ENCODE results near the gene MYPOP.

The MYPOP gene

DNA sequence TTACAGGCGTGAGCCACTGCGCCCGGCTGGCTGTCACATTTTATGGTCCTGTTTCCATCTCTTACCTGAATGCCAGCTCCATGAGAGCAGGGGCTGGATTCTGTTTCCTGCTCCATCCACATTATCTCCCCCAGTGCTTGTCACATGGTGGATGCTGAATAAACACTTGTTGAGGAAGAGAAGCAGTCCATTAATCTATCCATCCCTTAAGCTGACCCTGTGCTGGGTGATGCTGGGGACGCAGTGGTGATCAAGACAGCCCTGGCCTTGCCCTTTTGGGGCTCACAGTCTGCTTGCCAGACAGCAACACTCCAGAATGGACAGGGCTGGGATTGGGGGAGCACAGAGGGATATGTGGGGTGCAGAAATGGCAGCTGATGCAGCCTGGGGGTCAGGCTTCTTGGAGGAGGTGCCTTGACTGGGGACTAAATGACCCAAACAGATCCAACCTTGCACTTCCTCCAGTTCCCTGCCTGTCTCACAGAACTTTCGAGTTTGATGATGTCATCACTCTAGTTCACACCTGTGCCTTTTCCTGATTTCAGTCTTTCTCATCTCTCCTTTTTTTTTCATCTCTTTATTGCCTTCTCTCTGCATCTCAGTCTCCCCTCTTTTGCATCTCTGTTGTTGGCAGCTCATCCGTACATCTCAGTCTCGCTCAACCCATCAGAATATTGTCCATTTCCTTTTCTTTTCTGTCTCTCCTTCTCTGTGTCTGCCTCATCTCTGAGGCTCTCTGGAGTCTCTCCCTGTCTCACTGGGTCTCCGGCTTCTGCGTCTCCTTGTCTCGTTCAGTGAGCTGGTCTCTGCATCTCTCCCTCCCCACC lies 21.1 kb downstream of the MYPOP start:
- Histone ChIP-seq H3K27ac (ENCODE audit: extremely low read depth, low read depth, low read length) (no peak overlapping the region), H3K9me3 (ENCODE audit: control insufficient read depth, insufficient read depth, low read depth, low read length) (no peaks in the 10 kb centered on the region), H3K4me3 (ENCODE audit: low read depth, low read length) (no peak overlapping the region), H3K4me1 (ENCODE audit: control insufficient read depth, insufficient read depth, low read length) (peaks cover 13% of the 10 kb centered on the region), H3K36me3 (ENCODE audit: control insufficient read depth in 2 of 2, insufficient read depth in 1 of 2, low read length in 2 of 2) (peaks cover 0 to 16% of the 10 kb centered on the region in 2 experiments; a peak in 1 of 3 replicates)
- CTCF ChIA-PET = interaction anchor here (0.5 to 8.8 kb wide), 13 partner anchors 11 to 986 kb away, joined by 3 to 91 read pairs (median 6); partner anchors contain the start of genes FOXA3, MYPOP, SIX5 and SYMPK
- POLR2A ChIA-PET = interaction anchor here (0.7 to 4.4 kb wide), 5 partner anchors 17 to 1427 kb away, joined by 3 to 39 read pairs (median 7); partner anchors contain the start of genes FOXA3, MYPOP and SYMPK
- TF ChIP-seq ZNF677 (tag by site-specific recombination; IDR thresholded peaks at IDR 0.05) (no peak), ZNF785 (tag by site-specific recombination; IDR thresholded peaks at IDR 0.05) (no peak), ZFHX2 (tag by site-specific recombination; conservative IDR thresholded peaks at IDR 0.05) (no peak), HOXC10 (CRISPR knock-in tag; IDR thresholded peaks at IDR 0.05) (no peak), KLF16 (tag by site-specific recombination; IDR thresholded peaks at IDR 0.05) (no peak), ZNF561 (tag by site-specific recombination; IDR thresholded peaks at IDR 0.05; ENCODE audit: borderline replicate concordance) (no peak), ZNF157 (tag by site-specific recombination; IDR thresholded peaks at IDR 0.05) (no peak), PRDM1 (tag by site-specific recombination; IDR thresholded peaks at IDR 0.05) (peak; percentile 89), ZNF48 (tag by site-specific recombination; IDR thresholded peaks at IDR 0.05) (no peak), TRIM28 (IDR thresholded peaks at IDR 0.05; ENCODE audit: borderline replicate concordance, low read length) (no peak), ZNF214 (tag by site-specific recombination; IDR thresholded peaks at IDR 0.05; ENCODE audit: borderline replicate concordance) (no peak), ZNF843 (tag by site-specific recombination; IDR thresholded peaks at IDR 0.05) (no peak), SALL2 (tag by site-specific recombination; IDR thresholded peaks at IDR 0.05; ENCODE audit: borderline replicate concordance) (no peak), ZBTB17 (tag by site-specific recombination; IDR thresholded peaks at IDR 0.05) (peak; percentile 64), ZNF112 (tag by site-specific recombination; IDR thresholded peaks at IDR 0.05) (no peak), ZNF791 (tag by site-specific recombination; IDR thresholded peaks at IDR 0.05) (no peak), ZNF747 (tag by site-specific recombination; IDR thresholded peaks at IDR 0.05) (no peak), ZNF629 (tag by site-specific recombination; IDR thresholded peaks at IDR 0.05) (peak; percentile 54; the same call in 1 of the 2 replicates)
- TF ChIP-seq, protein P1, sequence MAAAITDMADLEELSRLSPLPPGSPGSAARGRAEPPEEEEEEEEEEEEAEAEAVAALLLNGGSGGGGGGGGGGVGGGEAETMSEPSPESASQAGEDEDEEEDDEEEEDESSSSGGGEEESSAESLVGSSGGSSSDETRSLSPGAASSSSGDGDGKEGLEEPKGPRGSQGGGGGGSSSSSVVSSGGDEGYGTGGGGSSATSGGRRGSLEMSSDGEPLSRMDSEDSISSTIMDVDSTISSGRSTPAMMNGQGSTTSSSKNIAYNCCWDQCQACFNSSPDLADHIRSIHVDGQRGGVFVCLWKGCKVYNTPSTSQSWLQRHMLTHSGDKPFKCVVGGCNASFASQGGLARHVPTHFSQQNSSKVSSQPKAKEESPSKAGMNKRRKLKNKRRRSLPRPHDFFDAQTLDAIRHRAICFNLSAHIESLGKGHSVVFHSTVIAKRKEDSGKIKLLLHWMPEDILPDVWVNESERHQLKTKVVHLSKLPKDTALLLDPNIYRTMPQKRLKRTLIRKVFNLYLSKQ (tag by site-specific recombination; IDR thresholded peaks at IDR 0.05; ENCODE audit: borderline replicate concordance) = no peak
- TF ChIP-seq, protein P2, sequence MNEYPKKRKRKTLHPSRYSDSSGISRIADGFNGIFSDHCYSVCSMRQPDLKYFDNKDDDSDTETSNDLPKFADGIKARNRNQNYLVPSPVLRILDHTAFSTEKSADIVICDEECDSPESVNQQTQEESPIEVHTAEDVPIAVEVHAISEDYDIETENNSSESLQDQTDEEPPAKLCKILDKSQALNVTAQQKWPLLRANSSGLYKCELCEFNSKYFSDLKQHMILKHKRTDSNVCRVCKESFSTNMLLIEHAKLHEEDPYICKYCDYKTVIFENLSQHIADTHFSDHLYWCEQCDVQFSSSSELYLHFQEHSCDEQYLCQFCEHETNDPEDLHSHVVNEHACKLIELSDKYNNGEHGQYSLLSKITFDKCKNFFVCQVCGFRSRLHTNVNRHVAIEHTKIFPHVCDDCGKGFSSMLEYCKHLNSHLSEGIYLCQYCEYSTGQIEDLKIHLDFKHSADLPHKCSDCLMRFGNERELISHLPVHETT (tag by site-specific recombination; IDR thresholded peaks at IDR 0.05) = 0 out of 2 replicates have a peak, but pooled peaks have one; percentile 38
- TF ChIP-seq, protein P3, sequence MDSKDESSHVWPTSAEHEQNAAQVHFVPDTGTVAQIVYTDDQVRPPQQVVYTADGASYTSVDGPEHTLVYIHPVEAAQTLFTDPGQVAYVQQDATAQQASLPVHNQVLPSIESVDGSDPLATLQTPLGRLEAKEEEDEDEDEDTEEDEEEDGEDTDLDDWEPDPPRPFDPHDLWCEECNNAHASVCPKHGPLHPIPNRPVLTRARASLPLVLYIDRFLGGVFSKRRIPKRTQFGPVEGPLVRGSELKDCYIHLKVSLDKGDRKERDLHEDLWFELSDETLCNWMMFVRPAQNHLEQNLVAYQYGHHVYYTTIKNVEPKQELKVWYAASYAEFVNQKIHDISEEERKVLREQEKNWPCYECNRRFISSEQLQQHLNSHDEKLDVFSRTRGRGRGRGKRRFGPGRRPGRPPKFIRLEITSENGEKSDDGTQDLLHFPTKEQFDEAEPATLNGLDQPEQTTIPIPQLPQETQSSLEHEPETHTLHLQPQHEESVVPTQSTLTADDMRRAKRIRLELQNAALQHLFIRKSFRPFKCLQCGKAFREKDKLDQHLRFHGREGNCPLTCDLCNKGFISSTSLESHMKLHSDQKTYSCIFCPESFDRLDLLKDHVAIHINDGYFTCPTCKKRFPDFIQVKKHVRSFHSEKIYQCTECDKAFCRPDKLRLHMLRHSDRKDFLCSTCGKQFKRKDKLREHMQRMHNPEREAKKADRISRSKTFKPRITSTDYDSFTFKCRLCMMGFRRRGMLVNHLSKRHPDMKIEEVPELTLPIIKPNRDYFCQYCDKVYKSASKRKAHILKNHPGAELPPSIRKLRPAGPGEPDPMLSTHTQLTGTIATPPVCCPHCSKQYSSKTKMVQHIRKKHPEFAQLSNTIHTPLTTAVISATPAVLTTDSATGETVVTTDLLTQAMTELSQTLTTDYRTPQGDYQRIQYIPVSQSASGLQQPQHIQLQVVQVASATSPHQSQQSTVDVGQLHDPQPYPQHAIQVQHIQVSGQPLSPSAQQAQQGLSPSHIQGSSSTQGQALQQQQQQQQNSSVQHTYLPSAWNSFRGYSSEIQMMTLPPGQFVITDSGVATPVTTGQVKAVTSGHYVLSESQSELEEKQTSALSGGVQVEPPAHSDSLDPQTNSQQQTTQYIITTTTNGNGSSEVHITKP (tag by site-specific recombination; IDR thresholded peaks at IDR 0.05) = peak; percentile 35; the same call in 1 of the 2 replicates
- TF ChIP-seq, protein P4, sequence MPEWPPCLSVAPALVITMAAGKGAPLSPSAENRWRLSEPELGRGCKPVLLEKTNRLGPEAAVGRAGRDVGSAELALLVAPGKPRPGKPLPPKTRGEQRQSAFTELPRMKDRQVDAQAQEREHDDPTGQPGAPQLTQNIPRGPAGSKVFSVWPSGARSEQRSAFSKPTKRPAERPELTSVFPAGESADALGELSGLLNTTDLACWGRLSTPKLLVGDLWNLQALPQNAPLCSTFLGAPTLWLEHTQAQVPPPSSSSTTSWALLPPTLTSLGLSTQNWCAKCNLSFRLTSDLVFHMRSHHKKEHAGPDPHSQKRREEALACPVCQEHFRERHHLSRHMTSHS (tag by site-specific recombination; IDR thresholded peaks at IDR 0.05) = no peak
- TF ChIP-seq, protein P5, sequence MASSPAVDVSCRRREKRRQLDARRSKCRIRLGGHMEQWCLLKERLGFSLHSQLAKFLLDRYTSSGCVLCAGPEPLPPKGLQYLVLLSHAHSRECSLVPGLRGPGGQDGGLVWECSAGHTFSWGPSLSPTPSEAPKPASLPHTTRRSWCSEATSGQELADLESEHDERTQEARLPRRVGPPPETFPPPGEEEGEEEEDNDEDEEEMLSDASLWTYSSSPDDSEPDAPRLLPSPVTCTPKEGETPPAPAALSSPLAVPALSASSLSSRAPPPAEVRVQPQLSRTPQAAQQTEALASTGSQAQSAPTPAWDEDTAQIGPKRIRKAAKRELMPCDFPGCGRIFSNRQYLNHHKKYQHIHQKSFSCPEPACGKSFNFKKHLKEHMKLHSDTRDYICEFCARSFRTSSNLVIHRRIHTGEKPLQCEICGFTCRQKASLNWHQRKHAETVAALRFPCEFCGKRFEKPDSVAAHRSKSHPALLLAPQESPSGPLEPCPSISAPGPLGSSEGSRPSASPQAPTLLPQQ (tag by site-specific recombination; IDR thresholded peaks at IDR 0.05) = no peak
- TF ChIP-seq, protein P6, sequence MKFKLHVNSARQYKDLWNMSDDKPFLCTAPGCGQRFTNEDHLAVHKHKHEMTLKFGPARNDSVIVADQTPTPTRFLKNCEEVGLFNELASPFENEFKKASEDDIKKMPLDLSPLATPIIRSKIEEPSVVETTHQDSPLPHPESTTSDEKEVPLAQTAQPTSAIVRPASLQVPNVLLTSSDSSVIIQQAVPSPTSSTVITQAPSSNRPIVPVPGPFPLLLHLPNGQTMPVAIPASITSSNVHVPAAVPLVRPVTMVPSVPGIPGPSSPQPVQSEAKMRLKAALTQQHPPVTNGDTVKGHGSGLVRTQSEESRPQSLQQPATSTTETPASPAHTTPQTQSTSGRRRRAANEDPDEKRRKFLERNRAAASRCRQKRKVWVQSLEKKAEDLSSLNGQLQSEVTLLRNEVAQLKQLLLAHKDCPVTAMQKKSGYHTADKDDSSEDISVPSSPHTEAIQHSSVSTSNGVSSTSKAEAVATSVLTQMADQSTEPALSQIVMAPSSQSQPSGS (tag by site-specific recombination; IDR thresholded peaks at IDR 0.05; ENCODE audit: low read depth) = peak; percentile 96
